GM12891 (cell line): ENCODE results near the gene LHFPL6.

Experiments
- DNase-seq: peaks from one replicate; pipeline ENCODE4 v3.0.0; 2011; ENCODE audit warnings: low spot score; ENCODE audit not compliant: insufficient read length
- FAIRE-seq: peaks from 2 replicates; lab custom pipeline; 2011; peaks lifted over from hg19 to GRCh38; lab: Jason Lieb, UNC
- PAX5 ChIP-seq: IDR thresholded peaks from 2 replicates; pipeline ENCODE4 v1.6.1; 2011; ENCODE audit warnings: low read length, moderate library complexity, mild to moderate bottlenecking; ENCODE audit not compliant: insufficient read depth, severe bottlenecking
- POLR2A ChIP-seq: IDR thresholded peaks from 2 replicates; pipeline ENCODE4 v1.6.1; 2011; ENCODE audit warnings: low read depth, low read length, control low read depth
- POLR2AphosphoS5 ChIP-seq: IDR thresholded peaks from 2 replicates; pipeline ENCODE4 v1.6.1; 2011; ENCODE audit warnings: low read depth, low read length, control low read depth
- POU2F2 ChIP-seq: IDR thresholded peaks from 2 replicates; pipeline ENCODE4 v1.6.1; 2011; ENCODE audit warnings: low read depth, mild to moderate bottlenecking, control low read depth, low read length, moderate library complexity
- SPI1 ChIP-seq: IDR thresholded peaks from 2 replicates; pipeline ENCODE4 v1.6.1; 2011; ENCODE audit warnings: low read depth, low read length, control low read depth
- TAF1 ChIP-seq: IDR thresholded peaks from 2 replicates; pipeline ENCODE4 v1.6.1; 2011; ENCODE audit warnings: low read depth, low read length, control low read depth

Gene LHFPL6

GRCh38 chr13:39461685-39462266 lies 141.2 kb downstream of the LHFPL6 start:
- FAIRE-seq (no peak), DNase-seq (no peak)
- TF ChIP-seq POU2F2 (no peak), TAF1 (no peak), POLR2AphosphoS5 (no peak), SPI1 (no peak), POLR2A (no peak), PAX5 (no peak)

GRCh38 chr13:39457274-39457673 lies 145.7 kb downstream of the LHFPL6 start:
- no peak for FAIRE-seq
- no peak for DNase-seq
- TF ChIP-seq SPI1 = no peak
- TF ChIP-seq POU2F2 = no peak
- TF ChIP-seq POLR2AphosphoS5 = no peak
- no peak for TF ChIP-seq POLR2A
- TF ChIP-seq TAF1 = no peak
- no peak for TF ChIP-seq PAX5

DNA sequence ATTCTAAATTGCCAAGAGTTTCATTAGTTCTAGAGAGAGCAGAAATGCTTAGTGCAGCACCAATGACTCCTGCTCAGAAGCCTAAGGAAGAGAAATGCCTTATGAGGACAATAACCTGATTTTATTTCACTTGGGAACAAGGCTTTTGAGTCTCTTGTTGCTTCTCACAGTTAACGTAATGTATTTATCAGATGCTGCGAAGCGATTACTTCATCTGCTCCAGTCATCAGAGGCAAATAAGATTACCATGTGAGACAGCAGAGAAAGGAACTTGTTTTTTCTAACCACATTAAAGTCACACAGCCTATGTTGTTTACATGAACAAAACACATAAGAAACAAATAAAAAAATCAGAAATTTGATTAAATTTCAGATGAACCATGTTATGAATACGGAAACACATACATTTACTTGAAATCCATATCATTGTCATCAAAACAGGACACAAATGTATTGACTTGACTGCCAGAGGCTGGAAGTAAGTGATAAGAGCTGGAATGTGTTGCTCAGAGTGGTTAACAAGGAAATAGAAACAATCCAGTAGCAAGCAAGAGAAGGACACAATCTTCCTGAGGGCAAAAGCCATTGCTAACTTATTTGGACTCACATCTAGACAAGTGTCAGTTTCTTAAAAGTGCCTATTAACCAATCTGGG lies 147.3 kb downstream of the LHFPL6 start:
- FAIRE-seq = no peak
- TF ChIP-seq POLR2AphosphoS5 = no peak
- no peak for TF ChIP-seq POU2F2
- no peak for TF ChIP-seq PAX5
- no peak for TF ChIP-seq POLR2A
- TF ChIP-seq TAF1 = no peak
- TF ChIP-seq SPI1 = no peak
- DNase-seq = no peak

DNA sequence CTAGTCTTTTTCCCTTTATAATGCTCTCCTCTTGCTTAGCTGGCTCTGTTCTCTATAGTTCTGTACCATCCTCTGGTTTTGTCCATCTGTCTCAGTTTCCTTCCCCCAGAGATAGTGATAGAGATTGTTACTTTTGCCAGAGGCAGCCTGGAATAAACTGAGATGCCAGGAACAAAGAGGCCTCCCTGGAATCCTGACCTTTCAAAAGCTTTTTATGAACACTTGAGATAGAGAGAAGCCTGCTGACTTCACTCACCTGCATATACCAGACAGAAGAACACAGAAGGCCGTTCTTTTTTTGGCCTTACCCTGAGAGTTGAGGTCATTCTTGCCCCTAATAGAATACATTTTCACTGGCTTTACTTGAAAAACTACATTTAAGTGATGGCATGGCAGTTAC lies 150.2 kb downstream of the LHFPL6 start:
- no peak for FAIRE-seq
- DNase-seq = no peak
- TF ChIP-seq TAF1 (no peak), POU2F2 (no peak), POLR2A (no peak), SPI1 (no peak), PAX5 (no peak), POLR2AphosphoS5 (no peak)

- TF ChIP-seq POLR2AphosphoS5 (no peak), PAX5 (no peak), POLR2A (no peak), SPI1 (no peak), POU2F2 (no peak), TAF1 (no peak)
- no peak for DNase-seq
- FAIRE-seq = no peak
These were observed 150.6 kb downstream of the LHFPL6 start for GRCh38 chr13:39452417-39452816.

DNA sequence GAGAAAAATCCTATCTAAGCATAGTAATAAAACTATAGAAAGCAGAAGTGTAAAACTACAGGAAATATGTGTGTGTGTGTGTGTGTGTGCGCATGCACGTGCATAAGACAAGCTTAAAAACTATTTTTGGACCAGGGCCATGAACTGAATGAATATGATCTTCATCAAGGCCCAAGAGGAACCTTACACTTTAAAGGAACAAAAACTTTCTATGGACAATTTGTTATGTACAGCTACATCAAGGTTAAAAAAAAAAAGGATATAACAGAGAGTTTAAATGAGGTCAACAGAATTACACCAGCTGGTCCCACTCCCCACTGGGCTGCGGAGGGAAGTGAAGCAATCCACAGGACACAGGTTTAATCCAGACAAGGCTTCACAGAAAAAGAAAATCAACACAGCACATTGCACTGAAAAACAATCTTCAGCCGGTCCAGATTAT lies 151.1 kb downstream of the LHFPL6 start:
- DNase-seq (no peak), FAIRE-seq (no peak)
- no peak for TF ChIP-seq TAF1
- TF ChIP-seq SPI1 = 0 out of 2 replicates have a peak, but pooled peaks have one; percentile 54

DNA sequence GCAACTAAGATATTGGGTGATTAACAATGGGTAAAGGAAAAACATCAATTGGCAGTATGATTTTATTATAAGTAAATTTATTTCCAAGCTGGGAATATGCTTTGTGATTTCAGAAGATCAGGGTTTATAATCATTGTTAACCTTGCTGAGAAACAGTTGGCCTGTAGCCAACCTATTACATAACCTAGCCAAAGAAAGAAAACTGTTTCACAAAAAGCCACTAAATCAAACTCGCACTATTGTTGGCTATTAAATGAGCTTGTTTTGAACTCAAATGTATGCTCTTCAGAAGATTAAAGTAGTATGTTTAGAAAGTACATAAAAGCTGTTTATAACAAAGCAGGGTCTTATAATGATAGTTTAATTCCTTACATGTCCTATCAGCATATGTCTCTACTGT lies 151.7 kb downstream of the LHFPL6 start:
- DNase-seq = no peak
- TF ChIP-seq POU2F2 = no peak
- TF ChIP-seq PAX5 = no peak
- TF ChIP-seq TAF1 = no peak
- TF ChIP-seq SPI1 = no peak
- TF ChIP-seq POLR2AphosphoS5 = no peak
- no peak for TF ChIP-seq POLR2A
- no peak for FAIRE-seq

DNA sequence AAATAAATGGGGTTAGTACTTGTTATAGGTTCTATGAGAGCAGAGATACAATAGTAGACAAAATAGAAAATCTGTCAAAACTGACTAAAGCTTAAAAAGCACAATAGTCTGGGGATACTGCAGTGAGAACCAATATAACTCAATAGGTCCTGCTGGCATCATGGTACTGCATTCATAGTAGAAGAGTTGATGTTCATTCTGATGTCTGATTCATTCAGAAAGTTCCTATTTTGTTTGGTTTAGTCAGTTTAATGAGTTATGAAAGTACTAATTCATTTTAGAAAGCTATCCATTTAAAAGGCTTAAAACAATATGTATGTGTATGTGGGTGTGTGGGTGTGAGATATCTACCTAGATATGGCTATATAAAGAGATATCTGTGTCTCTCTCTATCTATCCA lies 152.8 kb downstream of the LHFPL6 start:
- no peak for FAIRE-seq
- DNase-seq = no peak
- TF ChIP-seq TAF1 = no peak
- no peak for TF ChIP-seq POLR2AphosphoS5
- no peak for TF ChIP-seq POLR2A
- no peak for TF ChIP-seq SPI1
- no peak for TF ChIP-seq PAX5
- no peak for TF ChIP-seq POU2F2

GRCh38 chr13:39448834-39449233 lies 154.2 kb downstream of the LHFPL6 start:
- no peak for DNase-seq
- TF ChIP-seq PAX5 (no peak), POU2F2 (no peak), SPI1 (no peak), TAF1 (no peak), POLR2A (no peak), POLR2AphosphoS5 (no peak)
- FAIRE-seq = no peak

DNA sequence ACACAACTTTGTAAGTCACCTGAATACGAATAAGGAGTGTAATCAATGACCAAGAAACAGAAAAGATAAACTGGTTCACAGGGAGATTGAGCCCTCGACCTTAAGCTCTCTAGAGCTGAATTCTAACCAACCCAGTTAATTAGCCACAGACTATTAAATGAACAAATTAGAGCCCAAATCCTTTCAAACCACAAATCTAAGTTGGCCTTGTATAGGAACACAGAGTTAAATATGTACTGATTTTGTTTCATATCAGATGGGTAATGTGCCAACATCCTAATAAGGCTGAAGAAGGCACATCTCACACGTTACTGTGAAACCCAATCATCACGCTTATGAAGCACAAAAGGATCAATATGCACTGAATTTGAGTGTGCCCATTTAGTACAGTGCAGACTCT lies 156.1 kb downstream of the LHFPL6 start:
- FAIRE-seq = no peak
- TF ChIP-seq POU2F2 (no peak), SPI1 (no peak), TAF1 (no peak), PAX5 (no peak), POLR2AphosphoS5 (no peak), POLR2A (no peak)
- DNase-seq = no peak

GRCh38 chr13:39444866-39445265 lies 158.1 kb downstream of the LHFPL6 start:
- TF ChIP-seq TAF1 (no peak), SPI1 (no peak), PAX5 (no peak), POLR2A (no peak), POU2F2 (no peak), POLR2AphosphoS5 (no peak)
- FAIRE-seq = no peak
- no peak for DNase-seq
